Type B pancreatic cell (in vitro differentiated cells): ENCODE measurements around the gene SLC52A3. TPM values are rescaled to one million over a fixed set of nuclear protein-coding genes. Genes with fewer than 3 reads are reported as not detected.

Experiments
- DNase-seq: peaks from one replicate; pipeline ENCODE4 v3.0.0; 2021; ENCODE audit warnings: mixed read lengths; ENCODE audit not compliant: unreplicated experiment; ENCODE audit errors: extremely low spot score
- H3K27ac Mint-ChIP-seq: 2 replicates; pipeline ENCODE4 v1.8.0; 2021; ENCODE audit warnings: mild to moderate bottlenecking, mixed read lengths
- H3K27me3 Mint-ChIP-seq: 2 replicates; pipeline ENCODE4 v1.8.0; 2021; ENCODE audit warnings: mixed read lengths
- H3K36me3 Mint-ChIP-seq: 2 replicates; pipeline ENCODE4 v1.8.0; 2021; ENCODE audit warnings: mixed read lengths
- H3K4me1 Mint-ChIP-seq: one replicate; pipeline ENCODE4 v1.8.0; 2021; ENCODE audit warnings: mixed read lengths; ENCODE audit not compliant: unreplicated experiment
- H3K4me3 Mint-ChIP-seq: 2 replicates; pipeline ENCODE4 v1.8.0; 2021; ENCODE audit warnings: mild to moderate bottlenecking, mixed read lengths
- H3K9me3 Mint-ChIP-seq: 2 replicates; pipeline ENCODE4 v1.8.0; 2021; ENCODE audit warnings: mixed read lengths
- CTCF ChIP-seq: fragments of 200-600 bp; sonication (generic); conservative IDR thresholded peaks from 2 replicates; pipeline ENCODE4 v1.5.0; 2021; ENCODE audit warnings: antibody characterized with exemption, mild to moderate bottlenecking
- total RNA-seq: library from RNA; stranded (reverse); gene quantifications from 2 replicates; pipeline ENCODE4 v1.2.1, GENCODE V29; 2021; ENCODE audit warnings: low replicate concordance

The SLC52A3 gene
- total RNA-seq, 1 donor from 2014 or later, result 1.3 TPM

GRCh38 chr20:719816-720215 lies 48.5 kb downstream of the SLC52A3 start:
- Mint-ChIP-seq H3K36me3 (no peaks in the 10 kb centered on the region), H3K9me3 (no peaks in the 10 kb centered on the region), H3K4me1 (no peaks in the 10 kb centered on the region), H3K27me3 (peaks cover 51% of the 10 kb centered on the region), H3K4me3 (no peak overlapping the region), H3K27ac (no peak overlapping the region)
- DNase-seq, result no peak
- TF ChIP-seq CTCF, result no peak

GRCh38 chr20:719068-719467 lies 49.2 kb downstream of the SLC52A3 start:
- Mint-ChIP-seq H3K4me1 (no peaks in the 10 kb centered on the region), H3K27ac (no peak overlapping the region), H3K27me3 (peaks cover 49% of the 10 kb centered on the region), H3K9me3 (no peaks in the 10 kb centered on the region), H3K36me3 (no peaks in the 10 kb centered on the region), H3K4me3 (no peak overlapping the region)
- TF ChIP-seq CTCF, result no peak
- no peak for DNase-seq

GRCh38 chr20:717832-718231 lies 50.5 kb downstream of the SLC52A3 start:
- H3K9me3 Mint-ChIP-seq, result no peaks in the 10 kb centered on the region
- H3K27ac Mint-ChIP-seq, result no peak overlapping the region
- peaks cover 41% of the 10 kb centered on the region for H3K27me3 Mint-ChIP-seq
- no peaks in the 10 kb centered on the region for H3K36me3 Mint-ChIP-seq
- no peak overlapping the region for H3K4me3 Mint-ChIP-seq
- no peaks in the 10 kb centered on the region for H3K4me1 Mint-ChIP-seq
- no peak for TF ChIP-seq CTCF
- DNase-seq, result no peak

GRCh38 chr20:717271-717670 lies 51.0 kb downstream of the SLC52A3 start:
- Mint-ChIP-seq H3K9me3 (no peaks in the 10 kb centered on the region), H3K27me3 (peaks cover 41% of the 10 kb centered on the region), H3K4me3 (no peak overlapping the region), H3K4me1 (no peaks in the 10 kb centered on the region), H3K27ac (no peak overlapping the region), H3K36me3 (no peaks in the 10 kb centered on the region)
- no peak for TF ChIP-seq CTCF
- DNase-seq, result no peak

- no peak overlapping the region for H3K27ac Mint-ChIP-seq
- DNase-seq, result no peak
- no peaks in the 10 kb centered on the region for H3K9me3 Mint-ChIP-seq
- H3K36me3 Mint-ChIP-seq, result no peaks in the 10 kb centered on the region
- H3K4me1 Mint-ChIP-seq, result peaks cover under 1% of the 10 kb centered on the region
- TF ChIP-seq CTCF, result no peak
- H3K4me3 Mint-ChIP-seq, result no peak overlapping the region
- H3K27me3 Mint-ChIP-seq, result peaks cover 39% of the 10 kb centered on the region
Measured at GRCh38 chr20:714453-714852, 53.8 kb downstream of the SLC52A3 start.

- no peak for TF ChIP-seq CTCF
- no peak for DNase-seq
- Mint-ChIP-seq H3K27ac (no peak overlapping the region), H3K9me3 (peaks cover 5% of the 10 kb centered on the region), H3K4me3 (no peak overlapping the region), H3K36me3 (no peaks in the 10 kb centered on the region), H3K27me3 (peaks cover 37% of the 10 kb centered on the region), H3K4me1 (peaks cover 6% of the 10 kb centered on the region)
Measured at GRCh38 chr20:711576-711975, 56.7 kb downstream of the SLC52A3 start.
